Measurements from ENCODE around the gene TMEM43. TPM values are rescaled to one million over a fixed set of nuclear protein-coding genes. Genes with fewer than 3 reads are reported as not detected.
A peak's percentile ranks its signal among the peaks of the same experiment; 100 is the strongest.
"Not testable (repeated sequence)": the region's sequence is repeated elsewhere in the genome, so short reads cannot be mapped to it uniquely, and the experiment has no call there.

Gene TMEM43
- total RNA-seq: 98.9 and 120 TPM in 2 replicates

GRCh38 chr3:14124615-14125192 lies at the start of gene TMEM43, which contains the start of gene CHCHD4:
TSS of gene TMEM43 (plus strand) at chr3:14125052. CDS start at chr3:14125194, 142 bp downstream.
TSS of gene CHCHD4 (minus strand) at chr3:14124870. CDS start at chr3:14124676, 194 bp downstream.
- H3K4me3 ChIP-seq (ENCODE audit: low read depth, low read length): peak within 1 kb of the TSS; percentile 97
- peak; percentile 99 for DNase-seq (ENCODE audit: low read depth)
- TF ChIP-seq CTCF (IDR thresholded peaks at IDR 0.05; ENCODE audit: insufficient read depth, low read depth, low read length): no peak

- not testable (repeated sequence) for H3K4me3 ChIP-seq (ENCODE audit: low read depth, low read length); DNase-seq (ENCODE audit: low read depth)
Observed at GRCh38 chr3:14075233-14075632, 49.6 kb upstream of the TMEM43 start.

GRCh38 chr3:14077310-14077709 lies 47.5 kb upstream of the TMEM43 start:
- no peak overlapping the region for H3K4me3 ChIP-seq (ENCODE audit: low read depth, low read length)
- no peak for TF ChIP-seq CTCF (IDR thresholded peaks at IDR 0.05; ENCODE audit: insufficient read depth, low read depth, low read length)
- no peak for DNase-seq (ENCODE audit: low read depth)

GRCh38 chr3:14082108-14082657 lies 42.7 kb upstream of the TMEM43 start:
- H3K4me3 ChIP-seq (ENCODE audit: low read depth, low read length): no peak overlapping the region
- DNase-seq (ENCODE audit: low read depth): no peak
- no peak for TF ChIP-seq CTCF (IDR thresholded peaks at IDR 0.05; ENCODE audit: insufficient read depth, low read depth, low read length)

- not testable (repeated sequence) for DNase-seq (ENCODE audit: low read depth)
Observed at GRCh38 chr3:14087461-14087860, 37.4 kb upstream of the TMEM43 start.

GRCh38 chr3:14091959-14092358 lies 32.9 kb upstream of the TMEM43 start:
- H3K4me3 ChIP-seq (ENCODE audit: low read depth, low read length); DNase-seq (ENCODE audit: low read depth): not testable (repeated sequence)

More at GRCh38 chr3:14087461-14087860, 37.4 kb upstream of the TMEM43 start:
- not testable (repeated sequence) for H3K4me3 ChIP-seq (ENCODE audit: low read depth, low read length)

- H3K4me3 ChIP-seq (ENCODE audit: low read depth, low read length): no peak overlapping the region
- no peak for DNase-seq (ENCODE audit: low read depth)
- TF ChIP-seq CTCF (IDR thresholded peaks at IDR 0.05; ENCODE audit: insufficient read depth, low read depth, low read length): no peak
Observed at GRCh38 chr3:14092464-14092863, 32.4 kb upstream of the TMEM43 start.

- H3K4me3 ChIP-seq (ENCODE audit: low read depth, low read length): no peak overlapping the region
- no peak for TF ChIP-seq CTCF (IDR thresholded peaks at IDR 0.05; ENCODE audit: insufficient read depth, low read depth, low read length)
- DNase-seq (ENCODE audit: low read depth): no peak
Observed at GRCh38 chr3:14093831-14094230, 31.0 kb upstream of the TMEM43 start.
